GM19099 (cell line): ENCODE measurements around the gene PRKAR2A.

Experiments used
- POLR2A ChIP-seq: IDR thresholded peaks from 3 replicates; pipeline ENCODE4 v1.6.1; 2011; ENCODE audit warnings: low read depth; ENCODE audit not compliant: insufficient read length; ENCODE audit errors: extremely low read depth

Gene PRKAR2A

GRCh38 chr3:48709051-48709461 lies 138.6 kb downstream of the PRKAR2A start:
- TF ChIP-seq POLR2A, result no peak

GRCh38 chr3:48708481-48708889 lies 139.2 kb downstream of the PRKAR2A start:
- TF ChIP-seq POLR2A, result no peak

- TF ChIP-seq POLR2A, result no peak
These were observed 140.5 kb downstream of the PRKAR2A start for GRCh38 chr3:48707157-48707556.

GRCh38 chr3:48702320-48702920 lies 145.3 kb downstream of the PRKAR2A start:
- no peak for TF ChIP-seq POLR2A

GRCh38 chr3:48700731-48701405 lies 146.8 kb downstream of the PRKAR2A start:
- TF ChIP-seq POLR2A, result no peak

GRCh38 chr3:48698891-48699290 lies 148.8 kb downstream of the PRKAR2A start:
- TF ChIP-seq POLR2A, result no peak

- no peak for TF ChIP-seq POLR2A
These were observed 149.7 kb downstream of the PRKAR2A start for GRCh38 chr3:48697952-48698351.

- TF ChIP-seq POLR2A, result no peak
These were observed 151.1 kb downstream of the PRKAR2A start for GRCh38 chr3:48696601-48697000.
